Germinal center (tissue), 1 donor: ENCODE results near the gene MUC5B.
"Not testable (repeated sequence)": the region's sequence is repeated elsewhere in the genome, so short reads cannot be mapped to it uniquely, and the experiment has no call there.

Source experiments
- DNase-seq: peaks from one replicate; pipeline ENCODE4 v3.0.0; 2012; ENCODE audit warnings: mixed read lengths, low spot score

The MUC5B gene

GRCh38 chr11:1222491-1223345 is at the start of gene MUC5B:
MUC5B (plus strand) TSS chr11:1223066; CDS start chr11:1223124, 58 bp downstream.
- no peak for DNase-seq

- not testable (repeated sequence) for DNase-seq
Observed at GRCh38 chr11:1173396-1173795, 49.5 kb upstream of the MUC5B start.

GRCh38 chr11:1174441-1175370 is 48.2 kb upstream of the MUC5B start:
- DNase-seq = no peak

- DNase-seq = no peak
Observed at GRCh38 chr11:1175461-1176223, 47.2 kb upstream of the MUC5B start.

- DNase-seq = no peak
Observed at GRCh38 chr11:1176224-1177019, 46.4 kb upstream of the MUC5B start.

- no peak for DNase-seq
Observed at GRCh38 chr11:1177020-1177770, 45.7 kb upstream of the MUC5B start.

GRCh38 chr11:1177771-1178090 is 45.1 kb upstream of the MUC5B start:
- DNase-seq = no peak

GRCh38 chr11:1178201-1178885 is 44.5 kb upstream of the MUC5B start:
- no peak for DNase-seq

GRCh38 chr11:1178906-1179305 is 44.0 kb upstream of the MUC5B start:
- no peak for DNase-seq

GRCh38 chr11:1179641-1180040 is 43.2 kb upstream of the MUC5B start:
- no peak for DNase-seq

GRCh38 chr11:1180171-1180570 is 42.7 kb upstream of the MUC5B start:
- DNase-seq = no peak

GRCh38 chr11:1180947-1181391 is 41.9 kb upstream of the MUC5B start:
- no peak for DNase-seq

GRCh38 chr11:1181420-1181819 is 41.4 kb upstream of the MUC5B start:
- DNase-seq = no peak

- DNase-seq = no peak
Observed at GRCh38 chr11:1181853-1182535, 40.9 kb upstream of the MUC5B start.

GRCh38 chr11:1184139-1184538 is 38.7 kb upstream of the MUC5B start:
- DNase-seq = not testable (repeated sequence)

- DNase-seq = not testable (repeated sequence)
Observed at GRCh38 chr11:1188451-1189130, 34.3 kb upstream of the MUC5B start.

GRCh38 chr11:1189816-1190215 is 33.0 kb upstream of the MUC5B start:
- not testable (repeated sequence) for DNase-seq

- not testable (repeated sequence) for DNase-seq
Observed at GRCh38 chr11:1191786-1192470, 30.9 kb upstream of the MUC5B start.
